HEK293 (cell line): ENCODE data around the gene ATOSA.

Experiments used
- CTCF ChIA-PET: fragments of 350-600 bp; formaldehyde crosslinking; extraction: SDS; loops from one replicate; lab custom pipeline; 2021; ENCODE audit warnings: antibody characterized with exemption; lab: Yijun Ruan, JAX
- POLR2A ChIA-PET: fragments of 300-600 bp; formaldehyde crosslinking; extraction: SDS; loops from one replicate; lab custom pipeline; 2020; ENCODE audit warnings: antibody characterized with exemption, inconsistent platforms; lab: Yijun Ruan, JAX
- H3K27ac ChIP-seq: fragments of 200-500 bp; sonication (Bioruptor generic); 2 replicates; pipeline ENCODE4 v1.5.1; 2014; ENCODE audit warnings: low read depth, low read length, control low read depth, inconsistent platforms; ENCODE audit errors: extremely low read depth
- H3K36me3 ChIP-seq, 2 experiments: fragments of 200-500 bp in 1 of 2; sonication (Bioruptor generic) in 1 of 2; 1 replicate in 1 of 2; 2 replicates in 1 of 2; pipeline ENCODE4 v1.5.1; 2014 to 2017; ENCODE audit warnings: inconsistent platforms in 2 of 2, low read length in 2 of 2; ENCODE audit not compliant: control insufficient read depth in 2 of 2, insufficient read depth in 1 of 2
- H3K4me1 ChIP-seq: fragments of 200-500 bp; sonication (Bioruptor generic); 2 replicates; pipeline ENCODE4 v1.5.1; 2014; ENCODE audit warnings: mild to moderate bottlenecking, low read length, inconsistent platforms; ENCODE audit not compliant: control insufficient read depth, insufficient read depth
- H3K4me3 ChIP-seq: 2 replicates; pipeline ENCODE4 v1.5.1; 2011; ENCODE audit warnings: low read depth, mild to moderate bottlenecking, control low read depth, low read length, moderate library complexity
- H3K9me3 ChIP-seq: fragments of 200-500 bp; sonication (Bioruptor generic); 2 replicates; pipeline ENCODE4 v1.5.1; 2014; ENCODE audit warnings: low read depth, low read length, inconsistent platforms; ENCODE audit not compliant: control insufficient read depth, insufficient read depth
- GFI1B ChIP-seq: fragments of 450-650 bp; formaldehyde crosslinking; IDR thresholded peaks from 2 replicates; pipeline ENCODE4 v1.5.1; 2016; ENCODE audit warnings: missing biosample characterization, missing genetic modification characterization
- GLIS2 ChIP-seq: fragments of 450-650 bp; formaldehyde crosslinking; IDR thresholded peaks from 2 replicates; pipeline ENCODE4 v1.5.1; 2016; ENCODE audit warnings: missing biosample characterization, missing genetic modification characterization
- KLF7 ChIP-seq: fragments of 450-650 bp; formaldehyde crosslinking; IDR thresholded peaks from 2 replicates; pipeline ENCODE4 v1.5.1; 2016; ENCODE audit warnings: missing biosample characterization, missing genetic modification characterization, borderline replicate concordance
- PRDM2 ChIP-seq: fragments of 450-650 bp; formaldehyde crosslinking; IDR thresholded peaks from 2 replicates; pipeline ENCODE4 v1.5.1; 2016; ENCODE audit warnings: missing biosample characterization, missing genetic modification characterization, borderline replicate concordance
- ZNF133 ChIP-seq: fragments of 450-650 bp; formaldehyde crosslinking; IDR thresholded peaks from 2 replicates; pipeline ENCODE4 v1.5.1; 2016; ENCODE audit warnings: missing biosample characterization, missing genetic modification characterization
- ZNF214 ChIP-seq: fragments of 450-650 bp; formaldehyde crosslinking; IDR thresholded peaks from 2 replicates; pipeline ENCODE4 v1.5.1; 2017; ENCODE audit warnings: missing biosample characterization, mild to moderate bottlenecking, missing genetic modification characterization, borderline replicate concordance
- ZNF221 ChIP-seq: fragments of 450-650 bp; formaldehyde crosslinking; IDR thresholded peaks from 2 replicates; pipeline ENCODE4 v1.5.1; 2017; ENCODE audit warnings: missing biosample characterization, missing genetic modification characterization, borderline replicate concordance
- ZNF223 ChIP-seq: fragments of 450-650 bp; formaldehyde crosslinking; IDR thresholded peaks from 2 replicates; pipeline ENCODE4 v1.5.1; 2016; ENCODE audit warnings: missing biosample characterization, missing genetic modification characterization
- ZNF24 ChIP-seq: fragments of 450-650 bp; formaldehyde crosslinking; IDR thresholded peaks from 2 replicates; pipeline ENCODE4 v1.5.1; 2016; ENCODE audit warnings: missing biosample characterization, missing genetic modification characterization
- ZNF354C ChIP-seq: fragments of 450-650 bp; formaldehyde crosslinking; IDR thresholded peaks from 2 replicates; pipeline ENCODE4 v1.5.1; 2016; ENCODE audit warnings: missing biosample characterization, missing genetic modification characterization, low read depth, borderline replicate concordance
- ZNF366 ChIP-seq: fragments of 450-650 bp; formaldehyde crosslinking; conservative IDR thresholded peaks from 2 replicates; pipeline ENCODE4 v1.5.1; 2016; ENCODE audit warnings: missing biosample characterization, missing genetic modification characterization
- ZNF623 ChIP-seq: fragments of 450-650 bp; formaldehyde crosslinking; IDR thresholded peaks from 2 replicates; pipeline ENCODE4 v1.5.1; 2016; ENCODE audit warnings: missing biosample characterization, missing genetic modification characterization
- ZNF629 ChIP-seq: fragments of 450-650 bp; formaldehyde crosslinking; IDR thresholded peaks from 2 replicates; pipeline ENCODE4 v1.5.1; 2017; ENCODE audit warnings: missing biosample characterization, missing genetic modification characterization
- ZNF670 ChIP-seq: fragments of 450-650 bp; formaldehyde crosslinking; IDR thresholded peaks from 2 replicates; pipeline ENCODE4 v1.5.1; 2016; ENCODE audit warnings: missing biosample characterization, missing genetic modification characterization, low read depth
- ZNF76 ChIP-seq: fragments of 450-650 bp; formaldehyde crosslinking; IDR thresholded peaks from 2 replicates; pipeline ENCODE4; 2016; ENCODE audit warnings: low read depth, missing biosample characterization, missing genetic modification characterization, borderline replicate concordance
- ZNF785 ChIP-seq: fragments of 450-650 bp; formaldehyde crosslinking; IDR thresholded peaks from 2 replicates; pipeline ENCODE4 v1.5.1; 2016; ENCODE audit warnings: missing biosample characterization, missing genetic modification characterization
- TF ChIP-seq, protein P1 (sequence below): fragments of 450-650 bp; formaldehyde crosslinking; IDR thresholded peaks from 2 replicates; pipeline ENCODE4 v1.5.1; 2016; ENCODE audit warnings: missing biosample characterization, missing genetic modification characterization, borderline replicate concordance
- TF ChIP-seq, protein P2 (sequence below): fragments of 450-650 bp; formaldehyde crosslinking; IDR thresholded peaks from 2 replicates; pipeline ENCODE4 v1.5.1; 2016; ENCODE audit warnings: missing biosample characterization, missing genetic modification characterization

Gene ATOSA

GRCh38 chr15:52667597-52667996 lies 11.6 kb downstream of the ATOSA start:
- CTCF ChIA-PET, result interaction anchor here (0.7 kb wide), 1 partner anchor 409 kb away, joined by 3 read pairs; no protein-coding TSS in a partner anchor
- Histone ChIP-seq H3K9me3 (no peaks in the 10 kb centered on the region), H3K27ac (no peak overlapping the region), H3K36me3 (peaks cover 3 to 41% of the 10 kb centered on the region in 2 experiments), H3K4me1 (no peaks in the 10 kb centered on the region), H3K4me3 (no peak overlapping the region)
- POLR2A ChIA-PET, result no interaction called here
- TF ChIP-seq, protein P1, sequence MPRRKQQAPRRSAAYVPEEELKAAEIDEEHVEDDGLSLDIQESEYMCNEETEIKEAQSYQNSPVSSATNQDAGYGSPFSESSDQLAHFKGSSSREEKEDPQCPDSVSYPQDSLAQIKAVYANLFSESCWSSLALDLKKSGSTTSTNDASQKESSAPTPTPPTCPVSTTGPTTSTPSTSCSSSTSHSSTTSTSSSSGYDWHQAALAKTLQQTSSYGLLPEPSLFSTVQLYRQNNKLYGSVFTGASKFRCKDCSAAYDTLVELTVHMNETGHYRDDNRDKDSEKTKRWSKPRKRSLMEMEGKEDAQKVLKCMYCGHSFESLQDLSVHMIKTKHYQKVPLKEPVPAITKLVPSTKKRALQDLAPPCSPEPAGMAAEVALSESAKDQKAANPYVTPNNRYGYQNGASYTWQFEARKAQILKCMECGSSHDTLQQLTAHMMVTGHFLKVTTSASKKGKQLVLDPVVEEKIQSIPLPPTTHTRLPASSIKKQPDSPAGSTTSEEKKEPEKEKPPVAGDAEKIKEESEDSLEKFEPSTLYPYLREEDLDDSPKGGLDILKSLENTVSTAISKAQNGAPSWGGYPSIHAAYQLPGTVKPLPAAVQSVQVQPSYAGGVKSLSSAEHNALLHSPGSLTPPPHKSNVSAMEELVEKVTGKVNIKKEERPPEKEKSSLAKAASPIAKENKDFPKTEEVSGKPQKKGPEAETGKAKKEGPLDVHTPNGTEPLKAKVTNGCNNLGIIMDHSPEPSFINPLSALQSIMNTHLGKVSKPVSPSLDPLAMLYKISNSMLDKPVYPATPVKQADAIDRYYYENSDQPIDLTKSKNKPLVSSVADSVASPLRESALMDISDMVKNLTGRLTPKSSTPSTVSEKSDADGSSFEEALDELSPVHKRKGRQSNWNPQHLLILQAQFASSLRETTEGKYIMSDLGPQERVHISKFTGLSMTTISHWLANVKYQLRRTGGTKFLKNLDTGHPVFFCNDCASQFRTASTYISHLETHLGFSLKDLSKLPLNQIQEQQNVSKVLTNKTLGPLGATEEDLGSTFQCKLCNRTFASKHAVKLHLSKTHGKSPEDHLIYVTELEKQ (tag by site-specific recombination), result no peak
- no peak for TF ChIP-seq KLF7 (tag by site-specific recombination)
- TF ChIP-seq PRDM2 (tag by site-specific recombination), result no peak
- TF ChIP-seq ZNF214 (tag by site-specific recombination), result no peak
- TF ChIP-seq ZNF223 (tag by site-specific recombination), result no peak
- no peak for TF ChIP-seq ZNF76 (tag by site-specific recombination)
- TF ChIP-seq ZNF623 (tag by site-specific recombination), result no peak
- no peak for TF ChIP-seq ZNF629 (tag by site-specific recombination)
- no peak for TF ChIP-seq ZNF133 (tag by site-specific recombination)
- no peak for TF ChIP-seq ZNF366 (tag by site-specific recombination)
- TF ChIP-seq ZNF785, result no peak

DNA sequence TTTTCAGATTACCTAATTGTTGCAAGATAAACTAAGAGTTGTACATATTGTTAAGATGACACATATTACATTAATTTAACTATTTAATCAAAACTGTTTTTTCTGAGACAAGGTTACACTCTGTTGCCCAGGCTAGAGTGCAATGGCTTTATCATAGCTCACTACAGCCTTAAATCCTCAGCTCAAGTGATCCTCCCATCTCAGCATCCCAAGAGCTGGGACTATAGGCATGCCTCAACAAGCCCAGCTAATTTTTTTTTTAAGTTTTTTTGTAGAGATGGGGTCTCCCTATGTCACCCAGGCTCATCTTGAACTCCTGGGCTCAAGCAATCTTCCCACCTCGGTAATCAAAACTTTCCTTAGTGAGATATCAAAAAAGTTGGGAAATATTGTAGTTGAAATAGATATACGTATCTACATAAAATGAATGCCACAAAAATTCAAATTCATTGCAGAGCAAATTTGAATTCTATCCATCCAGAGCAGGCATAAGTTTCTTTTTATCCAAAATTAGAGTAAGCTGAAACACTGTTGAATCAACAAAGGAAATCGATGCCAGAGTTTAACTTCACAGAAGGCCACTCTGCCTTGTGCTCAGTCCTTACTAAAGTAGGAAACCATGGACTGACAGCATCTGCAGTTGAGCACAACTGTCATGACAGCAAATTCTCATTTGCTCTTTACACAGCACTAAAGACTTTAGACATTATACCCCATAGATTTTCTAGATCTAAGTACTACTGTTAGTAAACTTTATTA lies 15.5 kb downstream of the ATOSA start:
- H3K4me1 ChIP-seq, result no peaks in the 10 kb centered on the region
- ChIA-PET POLR2A (no interaction called here), CTCF (interaction anchor here (0.7 kb wide), 1 partner anchor 12 kb away, joined by 3 read pairs; no protein-coding TSS in a partner anchor)
- H3K36me3 ChIP-seq, result peaks cover 0 to 30% of the 10 kb centered on the region in 2 experiments
- no peaks in the 10 kb centered on the region for H3K9me3 ChIP-seq
- H3K27ac ChIP-seq, result no peak overlapping the region
- H3K4me3 ChIP-seq, result no peak overlapping the region
- TF ChIP-seq ZNF354C (tag by site-specific recombination) (no peak), ZNF670 (tag by site-specific recombination) (no peak), ZNF221 (tag by site-specific recombination) (no peak), GLIS2 (tag by site-specific recombination) (no peak), ZNF24 (tag by site-specific recombination) (no peak), GFI1B (tag by site-specific recombination) (no peak)
- TF ChIP-seq, protein P2, sequence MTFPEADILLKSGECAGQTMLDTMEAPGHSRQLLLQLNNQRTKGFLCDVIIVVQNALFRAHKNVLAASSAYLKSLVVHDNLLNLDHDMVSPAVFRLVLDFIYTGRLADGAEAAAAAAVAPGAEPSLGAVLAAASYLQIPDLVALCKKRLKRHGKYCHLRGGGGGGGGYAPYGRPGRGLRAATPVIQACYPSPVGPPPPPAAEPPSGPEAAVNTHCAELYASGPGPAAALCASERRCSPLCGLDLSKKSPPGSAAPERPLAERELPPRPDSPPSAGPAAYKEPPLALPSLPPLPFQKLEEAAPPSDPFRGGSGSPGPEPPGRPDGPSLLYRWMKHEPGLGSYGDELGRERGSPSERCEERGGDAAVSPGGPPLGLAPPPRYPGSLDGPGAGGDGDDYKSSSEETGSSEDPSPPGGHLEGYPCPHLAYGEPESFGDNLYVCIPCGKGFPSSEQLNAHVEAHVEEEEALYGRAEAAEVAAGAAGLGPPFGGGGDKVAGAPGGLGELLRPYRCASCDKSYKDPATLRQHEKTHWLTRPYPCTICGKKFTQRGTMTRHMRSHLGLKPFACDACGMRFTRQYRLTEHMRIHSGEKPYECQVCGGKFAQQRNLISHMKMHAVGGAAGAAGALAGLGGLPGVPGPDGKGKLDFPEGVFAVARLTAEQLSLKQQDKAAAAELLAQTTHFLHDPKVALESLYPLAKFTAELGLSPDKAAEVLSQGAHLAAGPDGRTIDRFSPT (tag by site-specific recombination), result no peak
